Keratinocyte (primary cell): ENCODE measurements around the gene NKX2-3. TPM values are rescaled to one million over a fixed set of nuclear protein-coding genes. Genes with fewer than 3 reads are reported as not detected.
A peak's percentile ranks its signal among the peaks of the same experiment; 100 is the strongest.

Experiments used
- DNase-seq: peaks from one replicate; pipeline ENCODE4 v3.0.0-alpha.2; 2011; ENCODE audit warnings: low read depth, missing footprints, low spot score
- FAIRE-seq: peaks from 2 replicates; lab custom pipeline; 2011; peaks lifted over from hg19 to GRCh38; lab: Jason Lieb, UNC
- H2AFZ ChIP-seq: 2 replicates; pipeline ENCODE4 v1.6.0; 2012; ENCODE audit warnings: low read length, control low read depth, inconsistent platforms; ENCODE audit not compliant: control insufficient read depth
- H3K27ac ChIP-seq: 2 replicates; pipeline ENCODE4 v1.5.1; 2011; ENCODE audit warnings: low read length; ENCODE audit not compliant: control insufficient read depth, insufficient read depth
- H3K27me3 ChIP-seq: 3 replicates; pipeline ENCODE4 v1.6.0; 2011; ENCODE audit warnings: low read length; ENCODE audit not compliant: control insufficient read depth, insufficient read depth; ENCODE audit errors: extremely low read depth
- H3K36me3 ChIP-seq, 2 experiments: 2 replicates in 1 of 2; 3 replicates in 1 of 2; pipeline ENCODE4 v1.5.1; 2011; ENCODE audit warnings: low read length in 2 of 2, mild to moderate bottlenecking in 1 of 2; ENCODE audit not compliant: control insufficient read depth in 2 of 2, insufficient read depth in 2 of 2; ENCODE audit errors: extremely low read depth in 1 of 2
- H3K4me1 ChIP-seq: 3 replicates; pipeline ENCODE4 v1.5.1; 2011; ENCODE audit warnings: low read length; ENCODE audit not compliant: control insufficient read depth, insufficient read depth; ENCODE audit errors: extremely low read depth
- H3K4me2 ChIP-seq: 3 replicates; pipeline ENCODE4 v1.6.0; 2011; ENCODE audit warnings: low read depth, low read length; ENCODE audit not compliant: control insufficient read depth, insufficient read depth; ENCODE audit errors: extremely low read depth
- H3K4me3 ChIP-seq, 3 experiments: fragments of 200-600 bp in 1 of 3; sonication (generic) in 1 of 3; 2 replicates in 2 of 3; 3 replicates in 1 of 3; pipeline ENCODE4 v1.5.1; 2011 to 2016; ENCODE audit warnings: low read length in 3 of 3, mild to moderate bottlenecking in 3 of 3, control low read depth in 2 of 3, inconsistent platforms in 1 of 3, low read depth in 1 of 3, mixed read lengths in 1 of 3, mixed run types in 1 of 3, moderate library complexity in 1 of 3; ENCODE audit not compliant: control insufficient read depth in 2 of 3, insufficient read depth in 2 of 3; ENCODE audit errors: extremely low read depth in 1 of 3
- H3K79me2 ChIP-seq: 2 replicates; pipeline ENCODE4 v1.6.0; 2012; ENCODE audit warnings: low read length; ENCODE audit not compliant: control insufficient read depth, insufficient read depth
- H3K9ac ChIP-seq: 3 replicates; pipeline ENCODE4 v1.6.0; 2011; ENCODE audit warnings: low read length; ENCODE audit not compliant: control insufficient read depth, insufficient read depth; ENCODE audit errors: extremely low read depth
- H3K9me1 ChIP-seq: 3 replicates; pipeline ENCODE4 v1.6.0; 2011; ENCODE audit warnings: low read length; ENCODE audit not compliant: control insufficient read depth, insufficient read depth; ENCODE audit errors: extremely low read depth
- H3K9me3 ChIP-seq: 2 replicates; pipeline ENCODE4 v1.5.1; 2012; ENCODE audit warnings: low read depth, low read length; ENCODE audit not compliant: control insufficient read depth
- H4K20me1 ChIP-seq: 3 replicates; pipeline ENCODE4 v1.6.0; 2011; ENCODE audit warnings: low read length; ENCODE audit not compliant: control insufficient read depth, insufficient read depth; ENCODE audit errors: extremely low read depth
- EZH2 ChIP-seq: IDR thresholded peaks from one replicate; pipeline ENCODE4 v1.6.1; 2012; ENCODE audit warnings: inconsistent platforms, mild to moderate bottlenecking, low read length, moderate library complexity
- dilution Hi-C: fragments of 300-500 bp; cut with MboI; formaldehyde crosslinking; loops from one replicate; pipeline ENCODE4 v1.7.0; 2020; ENCODE audit warnings: low sequenced_read_pairs; ENCODE audit not compliant: extremely low pct_ligation_motif_present
- polyA plus RNA-seq, 5 experiments: library from polyadenylated mRNA; depleted of rRNA in 3 of 5; stranded (reverse) in 3 of 5; stranded (forward) in 1 of 5; unstranded in 1 of 5; fragments of >200 nt; gene quantifications; 1 replicate in 1 of 5; 2 replicates in 3 of 5; 3 replicates in 1 of 5; pipeline versions ENCODE4 v1.2.1 to v1.2.3, GENCODE V29; 2011 to 2012; ENCODE audit warnings: missing spikeins in 2 of 5, low read depth in 1 of 5, low replicate concordance in 1 of 5
- TF ChIP-seq, protein P1 (sequence below), 3 experiments: IDR thresholded peaks in 1 of 3; conservative IDR thresholded peaks in 1 of 3; optimal IDR thresholded peaks in 1 of 3; 2 replicates in 2 of 3; 3 replicates in 1 of 3; pipeline versions ENCODE3 to v1.5.1; 2011; ENCODE audit warnings: low read length in 3 of 3, mild to moderate bottlenecking in 3 of 3, moderate library complexity in 2 of 3, control low read depth in 1 of 3, inconsistent platforms in 1 of 3; ENCODE audit not compliant: insufficient read depth in 2 of 3; ENCODE audit errors: extremely low read depth in 1 of 3

Gene NKX2-3
- polyA plus RNA-seq, 1 donor (not counting 4 experiments of a cell fraction or from before 2014, with no cell fraction given) = not detected

- H4K20me1 ChIP-seq = peaks cover 4% of the 10 kb centered on the region
- peak; percentile 1 for TF ChIP-seq EZH2
- TF ChIP-seq, protein P1, sequence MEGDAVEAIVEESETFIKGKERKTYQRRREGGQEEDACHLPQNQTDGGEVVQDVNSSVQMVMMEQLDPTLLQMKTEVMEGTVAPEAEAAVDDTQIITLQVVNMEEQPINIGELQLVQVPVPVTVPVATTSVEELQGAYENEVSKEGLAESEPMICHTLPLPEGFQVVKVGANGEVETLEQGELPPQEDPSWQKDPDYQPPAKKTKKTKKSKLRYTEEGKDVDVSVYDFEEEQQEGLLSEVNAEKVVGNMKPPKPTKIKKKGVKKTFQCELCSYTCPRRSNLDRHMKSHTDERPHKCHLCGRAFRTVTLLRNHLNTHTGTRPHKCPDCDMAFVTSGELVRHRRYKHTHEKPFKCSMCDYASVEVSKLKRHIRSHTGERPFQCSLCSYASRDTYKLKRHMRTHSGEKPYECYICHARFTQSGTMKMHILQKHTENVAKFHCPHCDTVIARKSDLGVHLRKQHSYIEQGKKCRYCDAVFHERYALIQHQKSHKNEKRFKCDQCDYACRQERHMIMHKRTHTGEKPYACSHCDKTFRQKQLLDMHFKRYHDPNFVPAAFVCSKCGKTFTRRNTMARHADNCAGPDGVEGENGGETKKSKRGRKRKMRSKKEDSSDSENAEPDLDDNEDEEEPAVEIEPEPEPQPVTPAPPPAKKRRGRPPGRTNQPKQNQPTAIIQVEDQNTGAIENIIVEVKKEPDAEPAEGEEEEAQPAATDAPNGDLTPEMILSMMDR (optimal IDR thresholded peaks at IDR 0.05 in 1 of 3, IDR thresholded peaks at IDR 0.05 in 1 of 3, conservative IDR thresholded peaks at IDR 0.05 in 1 of 3; ENCODE audit: extremely low read depth in 1 of 3, insufficient read depth in 2 of 3, low read length in 3 of 3) = no peak
- H3K27me3 ChIP-seq = peaks cover 71% of the 10 kb centered on the region
- no peak overlapping the region for H3K4me2 ChIP-seq
- H3K9ac ChIP-seq = no peak overlapping the region
- no peak overlapping the region for H3K4me3 ChIP-seq
- no peak overlapping the region for H3K27ac ChIP-seq
- DNase-seq (no peak), FAIRE-seq (no peak)
- H3K79me2 ChIP-seq = no peaks in the 10 kb centered on the region
- no peaks in the 10 kb centered on the region for H3K9me3 ChIP-seq
- H3K4me1 ChIP-seq = no peaks in the 10 kb centered on the region
- H2AFZ ChIP-seq = no peak overlapping the region
- dilution Hi-C loops = no loop called here
- H3K9me1 ChIP-seq = no peaks in the 10 kb centered on the region
- H3K36me3 ChIP-seq = no peaks in the 10 kb centered on the region
Measured at GRCh38 chr10:99519690-99520039, 13.1 kb upstream of the NKX2-3 start.

DNA sequence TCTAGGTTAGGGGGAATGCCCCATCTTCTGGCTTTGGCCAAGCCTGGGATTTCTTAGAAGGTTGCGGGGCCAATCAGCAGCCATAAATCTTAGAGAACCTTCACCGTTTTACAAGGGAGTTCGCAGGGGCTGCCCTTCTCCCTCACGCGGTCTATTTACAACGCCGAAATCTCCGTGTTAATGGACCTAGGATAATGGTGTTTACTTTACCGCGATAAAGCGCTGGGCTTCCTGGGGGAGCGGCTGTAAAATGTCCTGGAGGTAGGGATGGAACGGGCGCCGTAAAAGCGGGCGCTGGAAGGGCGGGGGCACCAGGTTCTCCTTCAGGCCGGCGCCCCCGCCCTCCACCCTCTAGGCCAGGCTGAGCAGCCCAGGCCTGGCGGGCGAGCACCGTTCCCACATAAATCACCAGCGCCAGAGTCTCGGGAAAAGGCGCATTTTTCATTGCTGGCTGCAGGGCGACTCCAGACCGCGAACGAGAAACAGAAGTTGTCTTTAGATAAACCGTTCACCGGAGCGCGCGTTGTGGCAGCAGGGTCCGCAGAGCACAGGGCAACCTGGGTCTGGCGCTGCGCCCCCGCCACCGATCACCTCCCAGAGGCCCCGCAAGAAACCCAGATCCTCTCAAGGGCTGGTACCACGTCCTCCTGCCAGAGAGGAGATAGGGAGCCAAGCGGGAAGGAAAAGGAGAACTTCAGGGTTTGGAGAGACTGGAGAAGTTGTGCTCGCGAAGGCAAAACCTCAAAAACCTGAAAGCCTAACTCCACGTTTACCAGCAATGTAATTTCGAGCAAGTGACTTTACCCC lies 12.5 kb upstream of the NKX2-3 start:
- H3K27ac ChIP-seq = no peak overlapping the region
- H3K27me3 ChIP-seq = peaks cover 74% of the 10 kb centered on the region

More for the DNA sequence above, 12.5 kb upstream of the NKX2-3 start:
- FAIRE-seq = no peak
- Histone ChIP-seq H3K4me1 (no peaks in the 10 kb centered on the region), H3K9me1 (no peaks in the 10 kb centered on the region), H3K36me3 (no peaks in the 10 kb centered on the region), H4K20me1 (peaks cover 4% of the 10 kb centered on the region), H3K9ac (no peak overlapping the region), H3K9me3 (no peaks in the 10 kb centered on the region), H2AFZ (no peak overlapping the region), H3K4me3 (no peak overlapping the region), H3K4me2 (no peak overlapping the region), H3K79me2 (no peaks in the 10 kb centered on the region)
- TF ChIP-seq EZH2 = peak; percentile 52
- TF ChIP-seq, protein P1 (optimal IDR thresholded peaks at IDR 0.05 in 1 of 3, IDR thresholded peaks at IDR 0.05 in 1 of 3, conservative IDR thresholded peaks at IDR 0.05 in 1 of 3; ENCODE audit: extremely low read depth in 1 of 3, insufficient read depth in 2 of 3, low read length in 3 of 3) = no peak
- dilution Hi-C loops = no loop called here
- DNase-seq = no peak
